Stimulated activated naive CD8-positive, alpha-beta T cell treated with anti-CD3 and anti-CD28 coated beads, Interleukin-15, Interleukin-2, amounts not matched to agents 100 ng/mL and 50 ng/mL, for 24 hours (primary cell): ENCODE data around the gene CIART.

Experiments used
- H3K27ac Mint-ChIP-seq: one replicate; pipeline ENCODE4 v1.8.0; 2021; ENCODE audit warnings: mild to moderate bottlenecking, mixed read lengths
- H3K27me3 Mint-ChIP-seq: one replicate; pipeline ENCODE4 v1.8.0; 2021; ENCODE audit warnings: mixed read lengths
- H3K36me3 Mint-ChIP-seq: one replicate; pipeline ENCODE4 v1.8.0; 2021; ENCODE audit warnings: low read depth, mixed read lengths
- H3K4me1 Mint-ChIP-seq: one replicate; pipeline ENCODE4 v1.8.0; 2021; ENCODE audit warnings: low read depth, mixed read lengths
- H3K4me3 Mint-ChIP-seq: one replicate; pipeline ENCODE4 v1.8.0; 2021; ENCODE audit warnings: mild to moderate bottlenecking, mixed read lengths
- H3K9me3 Mint-ChIP-seq: one replicate; pipeline ENCODE4 v1.8.0; 2021; ENCODE audit warnings: mixed read lengths

CIART gene

DNA sequence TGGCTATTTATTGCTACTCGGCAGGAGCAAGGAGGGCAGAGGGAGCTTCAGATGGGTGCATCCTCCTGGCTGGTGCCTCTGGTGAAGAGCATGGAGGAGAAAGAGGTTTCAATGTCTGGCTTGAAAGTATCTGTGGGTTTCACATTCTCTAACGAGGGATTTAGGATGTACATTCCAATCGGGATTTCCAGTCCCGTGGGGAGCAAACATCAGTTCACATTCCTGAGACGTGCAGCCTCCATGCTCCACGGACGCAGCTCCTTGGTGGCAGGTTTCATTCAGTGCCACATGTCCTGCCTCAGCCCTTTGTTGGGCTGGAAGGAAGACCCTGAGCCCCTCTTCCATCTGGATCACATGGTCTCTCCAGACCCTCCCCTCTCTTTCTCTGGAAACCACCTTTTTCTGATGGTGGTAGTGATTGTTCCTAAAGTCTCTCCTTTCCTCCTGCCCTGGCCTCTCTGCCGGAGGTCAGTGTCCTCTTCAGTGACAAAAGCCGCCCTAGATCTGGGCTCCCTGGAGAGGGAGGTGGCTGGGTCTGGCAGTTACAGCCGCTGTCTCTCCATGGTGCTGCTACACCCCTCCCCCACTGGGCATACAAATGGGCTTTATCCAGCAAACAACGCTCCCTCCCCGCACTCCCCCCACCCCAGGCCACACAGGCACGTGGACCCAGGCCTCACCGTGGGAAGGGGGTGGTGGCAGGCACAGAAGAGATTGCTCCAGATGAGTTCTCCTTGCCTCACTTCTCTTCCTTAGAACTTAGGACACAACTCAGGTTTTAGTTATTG lies 25.6 kb upstream of the CIART start:
- H3K9me3 Mint-ChIP-seq: no peaks in the 10 kb centered on the region
- H3K4me1 Mint-ChIP-seq: peaks cover 16% of the 10 kb centered on the region
- H3K4me3 Mint-ChIP-seq: no peak overlapping the region
- no peak overlapping the region for H3K27ac Mint-ChIP-seq
- peaks cover 37% of the 10 kb centered on the region for H3K27me3 Mint-ChIP-seq
- no peaks in the 10 kb centered on the region for H3K36me3 Mint-ChIP-seq

DNA sequence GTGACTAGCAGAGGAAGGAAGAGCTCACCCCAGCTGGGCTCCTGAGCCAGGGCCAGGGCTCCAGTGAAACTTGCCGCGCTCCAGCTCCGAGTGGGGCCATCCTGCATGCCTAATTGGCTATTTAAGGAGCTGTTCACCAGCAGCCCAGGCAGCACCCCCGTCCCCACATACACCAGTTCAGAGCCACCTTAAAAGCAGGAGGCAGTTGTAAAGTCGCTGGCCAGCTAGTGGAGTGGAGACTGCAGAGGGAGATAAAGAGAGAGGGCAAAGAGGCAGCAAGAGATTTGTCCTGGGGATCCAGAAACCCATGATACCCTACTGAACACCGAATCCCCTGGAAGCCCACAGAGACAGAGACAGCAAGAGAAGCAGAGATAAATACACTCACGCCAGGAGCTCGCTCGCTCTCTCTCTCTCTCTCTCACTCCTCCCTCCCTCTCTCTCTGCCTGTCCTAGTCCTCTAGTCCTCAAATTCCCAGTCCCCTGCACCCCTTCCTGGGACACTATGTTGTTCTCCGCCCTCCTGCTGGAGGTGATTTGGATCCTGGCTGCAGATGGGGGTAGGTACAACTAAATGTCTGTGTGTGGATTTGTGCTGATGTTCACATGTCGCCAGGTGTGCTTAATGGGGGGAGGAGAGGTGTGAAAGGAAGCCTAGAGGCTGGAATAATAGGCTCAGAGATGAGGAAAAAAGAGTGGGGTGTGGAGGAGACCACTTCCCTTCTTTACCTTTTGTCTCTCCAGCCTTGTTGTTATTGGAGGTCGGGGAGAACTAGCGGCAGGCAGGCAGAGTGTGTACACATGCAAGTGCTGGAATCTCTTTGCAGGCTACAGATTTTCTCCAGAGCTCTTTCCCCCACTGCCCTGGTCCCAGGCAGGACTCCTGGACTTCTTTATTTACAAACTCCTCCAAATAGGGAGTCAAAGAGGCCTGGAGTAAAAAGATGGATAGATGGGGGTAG lies 24.4 kb upstream of the CIART start, which contains the start of gene CA14:
CA14 (plus strand) TSS at position 151 of the 962 bp plus-strand sequence; CDS start at position 506, 355 bp downstream.
- no peak within 1 kb of the TSS for H3K4me3 Mint-ChIP-seq
- peaks cover 16% of the 10 kb centered on the region for H3K4me1 Mint-ChIP-seq
- H3K9me3 Mint-ChIP-seq: no peaks in the 10 kb centered on the region
- no peak within 1 kb of the TSS for H3K27ac Mint-ChIP-seq
- H3K36me3 Mint-ChIP-seq: no peaks in the 10 kb centered on the region
- peaks cover 37% of the 10 kb centered on the region for H3K27me3 Mint-ChIP-seq

DNA sequence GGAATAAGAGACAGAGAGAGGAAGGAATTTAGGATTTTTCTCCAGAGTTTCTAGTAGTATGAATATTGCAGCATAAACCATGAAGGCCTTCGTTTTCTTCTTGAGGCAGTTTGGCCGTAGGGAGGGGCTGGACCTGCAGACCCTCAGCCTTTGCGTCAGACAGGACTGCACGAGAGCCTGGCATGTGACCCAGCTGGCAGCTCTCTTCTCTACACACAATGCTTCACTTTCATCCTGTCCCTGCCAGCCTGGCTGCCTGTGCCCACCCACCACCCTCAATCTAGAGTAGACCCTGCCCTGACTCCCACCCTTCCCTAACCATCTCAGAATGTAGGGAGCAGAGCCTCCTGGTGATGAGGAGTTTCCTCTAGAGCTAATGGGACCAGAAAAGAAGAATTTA lies 23.1 kb upstream of the CIART start:
- Mint-ChIP-seq H3K4me3 (no peak overlapping the region), H3K27me3 (peaks cover 33% of the 10 kb centered on the region), H3K9me3 (no peaks in the 10 kb centered on the region), H3K4me1 (peaks cover 16% of the 10 kb centered on the region), H3K27ac (no peak overlapping the region), H3K36me3 (no peaks in the 10 kb centered on the region)

DNA sequence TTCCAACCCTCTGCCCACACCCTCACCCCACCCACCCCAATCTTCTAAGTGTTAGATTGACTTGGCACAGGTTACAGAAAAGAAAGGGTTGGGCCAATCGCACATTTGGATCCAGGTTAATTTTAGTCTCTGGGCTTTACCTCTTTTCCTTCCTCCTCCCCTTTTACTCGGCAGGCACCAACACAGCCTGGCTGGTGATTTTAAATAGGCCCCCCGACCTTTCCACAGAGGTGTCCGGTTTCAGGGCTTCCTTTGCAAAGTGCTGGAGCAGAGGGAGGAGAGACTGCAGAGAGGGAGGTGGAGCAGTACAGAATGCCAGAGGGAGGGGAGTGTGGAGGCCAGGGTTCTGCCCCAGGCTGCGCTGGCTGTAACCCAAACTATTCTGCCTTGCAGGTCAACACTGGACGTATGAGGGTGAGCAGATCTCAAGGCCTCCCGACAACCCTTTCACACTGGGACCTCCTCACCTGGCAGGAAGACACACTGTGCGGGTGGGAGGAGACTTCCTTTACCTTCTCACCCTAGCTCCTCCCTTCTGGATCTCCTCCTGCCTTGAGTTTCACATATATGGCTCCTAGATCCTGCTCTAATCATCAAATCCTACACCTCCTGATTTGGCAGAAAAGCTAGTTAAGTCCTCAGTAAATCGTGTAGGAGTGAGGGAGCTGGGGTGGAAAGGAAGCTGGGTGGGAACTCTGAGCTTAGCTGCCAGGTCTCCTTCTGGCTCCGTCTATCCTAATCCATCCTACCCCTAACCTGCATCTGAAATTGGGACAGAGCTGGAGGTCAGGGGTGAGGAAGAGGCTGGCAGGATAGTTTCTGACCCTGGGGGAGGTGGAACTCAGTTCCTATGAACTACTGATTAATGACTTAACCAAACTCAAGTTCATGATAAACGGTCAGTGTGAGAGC lies 22.3 kb upstream of the CIART start:
- H3K4me3 Mint-ChIP-seq: no peak overlapping the region
- no peak overlapping the region for H3K27ac Mint-ChIP-seq
- H3K27me3 Mint-ChIP-seq: peaks cover 33% of the 10 kb centered on the region
- H3K4me1 Mint-ChIP-seq: peaks cover 16% of the 10 kb centered on the region
- no peaks in the 10 kb centered on the region for H3K9me3 Mint-ChIP-seq
- H3K36me3 Mint-ChIP-seq: peaks cover 6% of the 10 kb centered on the region

DNA sequence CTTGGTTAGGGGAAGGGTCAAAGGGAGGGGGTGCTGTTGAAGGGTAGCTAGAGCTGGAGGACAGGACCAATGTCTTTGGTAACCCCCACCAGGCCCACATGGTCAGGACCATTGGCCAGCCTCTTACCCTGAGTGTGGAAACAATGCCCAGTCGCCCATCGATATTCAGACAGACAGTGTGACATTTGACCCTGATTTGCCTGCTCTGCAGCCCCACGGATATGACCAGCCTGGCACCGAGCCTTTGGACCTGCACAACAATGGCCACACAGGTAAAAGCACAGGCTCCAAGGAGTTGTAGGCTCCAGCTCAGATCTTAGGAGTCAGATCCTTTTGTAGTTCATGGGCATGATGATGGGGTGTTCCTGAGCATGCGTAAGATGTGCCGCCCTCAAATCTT lies 21.0 kb upstream of the CIART start:
- Mint-ChIP-seq H3K4me1 (peaks cover 5% of the 10 kb centered on the region), H3K36me3 (peaks cover 12% of the 10 kb centered on the region), H3K27ac (no peak overlapping the region), H3K4me3 (no peak overlapping the region), H3K9me3 (no peaks in the 10 kb centered on the region), H3K27me3 (peaks cover 28% of the 10 kb centered on the region)

DNA sequence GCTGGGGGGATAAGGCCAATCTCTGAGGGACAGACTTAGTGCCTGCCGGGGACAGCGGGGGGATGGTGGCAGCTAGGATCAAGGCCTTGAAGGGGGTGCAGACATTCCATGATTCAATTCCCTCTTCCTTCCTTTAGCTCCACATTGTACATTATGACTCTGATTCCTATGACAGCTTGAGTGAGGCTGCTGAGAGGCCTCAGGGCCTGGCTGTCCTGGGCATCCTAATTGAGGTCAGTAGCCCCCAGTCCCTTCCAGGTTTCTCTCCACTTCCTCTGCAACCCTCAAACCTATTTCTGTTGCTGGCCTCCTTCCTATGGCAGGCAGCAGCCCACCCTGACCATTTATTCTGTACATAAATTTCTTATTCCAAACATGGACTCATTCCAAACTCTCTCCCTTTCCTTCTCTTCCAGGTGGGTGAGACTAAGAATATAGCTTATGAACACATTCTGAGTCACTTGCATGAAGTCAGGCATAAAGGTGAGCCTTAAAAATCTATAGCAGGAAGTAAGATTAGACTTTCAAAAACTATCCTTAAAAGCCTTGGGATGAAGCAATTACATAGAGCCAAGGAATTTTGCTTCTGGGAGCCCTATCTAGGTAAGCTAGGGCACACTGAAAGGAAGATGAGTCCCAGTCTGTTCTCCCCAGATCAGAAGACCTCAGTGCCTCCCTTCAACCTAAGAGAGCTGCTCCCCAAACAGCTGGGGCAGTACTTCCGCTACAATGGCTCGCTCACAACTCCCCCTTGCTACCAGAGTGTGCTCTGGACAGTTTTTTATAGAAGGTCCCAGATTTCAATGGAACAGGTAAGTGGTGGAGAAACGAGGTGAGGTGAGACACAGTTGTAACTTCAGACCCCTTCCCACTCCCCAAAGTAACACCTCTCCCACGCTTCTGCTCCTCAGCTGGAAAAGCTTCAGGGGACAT lies 19.7 kb upstream of the CIART start:
- no peak overlapping the region for H3K4me3 Mint-ChIP-seq
- peaks cover 11% of the 10 kb centered on the region for H3K4me1 Mint-ChIP-seq
- peaks cover 15% of the 10 kb centered on the region for H3K27me3 Mint-ChIP-seq
- H3K9me3 Mint-ChIP-seq: no peaks in the 10 kb centered on the region
- H3K27ac Mint-ChIP-seq: no peak overlapping the region
- peaks cover 21% of the 10 kb centered on the region for H3K36me3 Mint-ChIP-seq

DNA sequence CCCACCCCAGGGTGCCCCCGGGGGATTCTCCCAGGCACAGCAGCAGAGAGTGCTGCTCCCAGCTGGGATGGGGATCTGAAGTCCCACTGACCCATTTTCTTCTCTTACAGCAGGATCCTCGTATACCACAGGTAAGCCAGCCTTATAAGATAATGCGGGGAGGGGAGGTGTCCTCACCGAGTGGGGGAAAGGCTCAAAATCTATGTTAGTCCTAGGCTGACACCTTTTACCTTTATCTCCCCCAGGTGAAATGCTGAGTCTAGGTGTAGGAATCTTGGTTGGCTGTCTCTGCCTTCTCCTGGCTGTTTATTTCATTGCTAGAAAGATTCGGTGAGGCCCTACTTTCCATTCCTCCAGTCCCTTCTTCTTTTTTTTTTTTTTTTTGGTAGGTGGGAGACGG lies 18.8 kb upstream of the CIART start:
- peaks cover 17% of the 10 kb centered on the region for H3K4me1 Mint-ChIP-seq
- no peak overlapping the region for H3K27ac Mint-ChIP-seq
- peaks cover 8% of the 10 kb centered on the region for H3K27me3 Mint-ChIP-seq
- no peaks in the 10 kb centered on the region for H3K9me3 Mint-ChIP-seq
- H3K36me3 Mint-ChIP-seq: peaks cover 26% of the 10 kb centered on the region
- H3K4me3 Mint-ChIP-seq: no peak overlapping the region

DNA sequence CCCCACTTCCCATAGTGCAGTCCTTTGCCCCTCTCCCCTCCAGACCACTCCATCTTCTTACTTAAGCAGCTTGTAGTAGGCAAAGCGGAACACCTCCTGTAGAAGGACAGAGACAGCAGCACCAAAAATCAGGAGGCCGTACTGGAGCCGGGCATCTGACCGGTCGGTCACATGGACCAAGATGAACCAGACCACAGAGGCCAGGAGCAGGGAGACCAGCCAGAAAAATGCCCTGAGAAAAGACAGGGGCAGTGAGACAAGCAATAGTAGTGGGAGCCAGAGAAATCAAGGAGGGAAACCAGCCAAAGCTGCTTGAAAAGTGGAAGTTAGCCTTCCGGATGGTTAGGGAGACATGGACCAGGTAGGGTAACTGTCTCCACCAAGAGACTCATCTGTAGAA lies 14.5 kb upstream of the CIART start:
- Mint-ChIP-seq H3K9me3 (no peaks in the 10 kb centered on the region), H3K27ac (peak overlapping the region; percentile 97), H3K4me1 (peaks cover 29% of the 10 kb centered on the region), H3K36me3 (peaks cover 28% of the 10 kb centered on the region), H3K27me3 (no peaks in the 10 kb centered on the region), H3K4me3 (peak overlapping the region; percentile 97)

DNA sequence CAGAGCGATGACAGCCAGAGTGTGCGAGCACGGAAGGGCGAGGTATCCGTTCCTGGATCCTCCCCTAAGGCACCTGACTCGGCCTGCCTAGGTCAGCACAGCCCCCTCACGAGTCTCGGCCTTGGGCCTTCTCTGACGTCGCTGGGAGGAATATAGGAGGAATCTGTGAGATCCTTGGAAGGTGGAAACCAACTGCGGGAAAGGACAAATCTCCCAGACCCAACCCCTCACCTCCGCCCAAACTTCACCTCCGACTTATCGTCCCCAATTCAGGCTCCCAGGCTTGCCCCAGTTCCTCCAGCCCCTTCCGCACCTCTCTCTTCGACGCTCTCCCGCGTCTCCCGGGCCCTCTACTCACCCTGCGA lies 14.0 kb upstream of the CIART start:
- H3K27ac Mint-ChIP-seq: peak overlapping the region; percentile 97
- no peaks in the 10 kb centered on the region for H3K9me3 Mint-ChIP-seq
- peaks cover 29% of the 10 kb centered on the region for H3K4me1 Mint-ChIP-seq
- peak overlapping the region; percentile 97 for H3K4me3 Mint-ChIP-seq
- H3K36me3 Mint-ChIP-seq: peaks cover 28% of the 10 kb centered on the region
- no peaks in the 10 kb centered on the region for H3K27me3 Mint-ChIP-seq

DNA sequence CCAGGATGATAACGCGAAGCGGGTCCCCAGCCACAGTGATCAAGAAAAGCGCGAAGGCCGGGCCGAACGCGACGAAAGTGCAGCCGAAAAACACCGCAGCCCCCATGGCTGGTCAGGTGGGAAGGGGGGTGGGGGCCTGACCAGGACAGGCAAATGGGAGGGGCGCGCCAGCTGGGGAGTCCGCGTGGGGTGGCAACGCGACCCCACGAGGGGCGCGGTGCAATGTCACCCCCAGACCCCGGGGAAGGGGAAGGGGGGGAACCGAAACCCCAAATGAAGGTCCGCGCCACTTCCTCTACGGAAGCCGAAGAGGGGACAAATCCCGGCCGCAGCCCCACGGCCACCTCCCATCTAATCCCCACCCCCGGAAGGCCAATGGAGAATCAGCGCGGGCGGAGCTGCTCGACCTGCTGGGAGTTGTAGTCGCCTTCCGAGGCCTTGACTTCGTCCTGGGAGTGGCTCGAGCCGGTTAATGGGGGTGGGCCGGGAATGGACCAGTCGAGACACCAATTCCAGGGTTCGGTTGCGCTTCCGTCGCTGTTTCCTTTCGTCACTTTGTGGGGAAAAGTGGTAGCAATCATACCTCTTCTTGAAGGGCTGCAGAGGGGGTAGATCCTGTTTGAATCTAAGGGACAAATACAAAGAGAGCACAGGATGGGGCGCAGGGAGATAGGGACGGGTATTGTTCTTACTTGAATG lies 13.5 kb upstream of the CIART start, which contains the start of gene APH1A:
APH1A (minus strand) TSS at position 312 of the 699 bp plus-strand sequence; CDS start at position 106, 206 bp downstream.
- H3K4me3 Mint-ChIP-seq: peak within 1 kb of the TSS; percentile 97

DNA sequence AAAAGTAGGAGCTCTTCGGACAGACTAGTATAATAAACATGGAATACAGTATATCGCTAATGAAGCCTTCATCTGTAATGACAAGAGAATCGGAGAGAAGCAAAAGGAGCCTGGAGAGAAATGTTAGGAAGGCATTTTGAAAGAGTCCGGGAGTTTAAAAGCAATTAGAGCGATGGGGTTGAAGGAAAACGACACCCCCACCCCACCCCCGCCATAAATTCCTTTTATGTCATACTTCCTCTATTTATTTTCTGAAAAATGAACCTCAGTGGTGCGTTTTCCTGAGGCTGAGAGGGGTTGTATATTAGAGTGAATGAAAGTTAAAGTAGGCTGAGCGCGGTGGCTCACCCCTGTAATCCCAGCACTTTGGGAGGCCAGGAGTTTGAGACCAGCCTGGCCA lies 12.9 kb upstream of the CIART start:
- Mint-ChIP-seq H3K4me1 (peaks cover 29% of the 10 kb centered on the region), H3K4me3 (peak overlapping the region; percentile 97), H3K9me3 (no peaks in the 10 kb centered on the region), H3K27ac (peak overlapping the region; percentile 97), H3K36me3 (peaks cover 26% of the 10 kb centered on the region), H3K27me3 (no peaks in the 10 kb centered on the region)

More for the DNA sequence above, 13.5 kb upstream of the CIART start, which contains the start of gene APH1A:
- Mint-ChIP-seq H3K27ac (peak within 1 kb of the TSS; percentile 97), H3K4me1 (peaks cover 29% of the 10 kb centered on the region), H3K27me3 (no peaks in the 10 kb centered on the region), H3K36me3 (peaks cover 28% of the 10 kb centered on the region), H3K9me3 (no peaks in the 10 kb centered on the region)

DNA sequence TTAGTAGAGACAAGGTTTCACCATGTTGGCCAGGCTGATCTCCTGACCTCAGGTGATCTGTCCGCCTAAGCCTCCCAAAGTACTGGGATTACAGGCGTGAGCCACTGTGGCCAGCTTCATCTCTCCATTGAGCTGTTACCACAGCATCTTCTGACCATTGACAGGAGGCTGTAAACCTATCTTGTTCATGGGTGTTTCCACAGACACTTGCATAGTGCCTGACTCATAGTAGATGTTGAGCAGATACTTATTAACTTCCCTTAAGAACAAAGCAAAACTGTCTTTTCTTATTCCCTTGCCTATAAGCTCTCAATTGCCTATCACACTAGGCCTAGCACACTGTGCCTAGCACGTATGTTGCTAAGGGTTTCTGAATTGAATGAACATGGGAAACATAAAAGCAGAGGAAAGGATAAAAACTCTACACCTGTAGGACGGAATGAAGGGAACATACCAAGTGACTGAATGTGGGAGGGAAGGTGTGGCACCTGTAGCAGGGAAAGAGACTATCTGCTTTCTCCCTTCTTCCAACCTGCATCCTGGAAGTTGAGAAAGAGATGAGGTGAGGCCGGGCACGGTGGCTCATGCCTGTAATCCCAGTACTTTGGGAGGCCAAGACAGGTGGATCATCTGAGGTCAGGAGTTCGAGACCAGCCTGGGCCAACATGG lies 10.9 kb upstream of the CIART start:
- Mint-ChIP-seq H3K27me3 (no peaks in the 10 kb centered on the region), H3K4me1 (peaks cover 29% of the 10 kb centered on the region), H3K36me3 (peaks cover 15% of the 10 kb centered on the region), H3K27ac (no peak overlapping the region), H3K9me3 (no peaks in the 10 kb centered on the region), H3K4me3 (no peak overlapping the region)
